ENCODE results near the gene FKBP1A. TPM values are rescaled to one million over a fixed set of nuclear protein-coding genes. Genes with fewer than 3 reads are reported as not detected.

FKBP1A gene
- total RNA-seq, 5 donors from 2014 or later (not counting 1 experiment from before 2014, with no cell fraction given) = 76.7 to 90.4 (median 79.9) TPM

GRCh38 chr20:1397710-1398109 is 4.9 kb upstream of the FKBP1A start:
- Mint-ChIP-seq H3K27me3 (peaks cover 0 to 2% of the 10 kb centered on the region in 2 donors), H3K9me3 (peaks cover 0 to 11% (median 3%) of the 10 kb centered on the region in 3 donors), H3K4me3 (no peak overlapping the region), H3K27ac (no peak overlapping the region), H3K4me1 (peaks cover 31 to 42% (median 37%) of the 10 kb centered on the region in 3 donors), H3K36me3 (no peaks in the 10 kb centered on the region)
- Histone ChIP-seq H3K36me3 (ENCODE audit: control insufficient read depth in 2 of 2, extremely low read depth in 1 of 2, insufficient read depth in 1 of 2, low read length in 1 of 2) (no peaks in the 10 kb centered on the region), H3K27ac (ENCODE audit: low read length) (no peak overlapping the region), H3K9me3 (no peaks in the 10 kb centered on the region), H3K27me3 (replicated peaks in 1 of 2; ENCODE audit: control insufficient read depth in 2 of 2, extremely low read depth in 1 of 2, insufficient read depth in 2 of 2, low read length in 1 of 2) (no peaks in the 10 kb centered on the region), H3K4me1 (ENCODE audit: control insufficient read depth in 1 of 2, extremely low read depth in 1 of 2, insufficient read depth in 2 of 2, low read length in 2 of 2) (peaks cover 5 to 18% of the 10 kb centered on the region in 2 experiments), H3K4me3 (ENCODE audit: control insufficient read depth in 1 of 2, extremely low read depth in 1 of 2, low read length in 1 of 2) (no peak overlapping the region)
- POLR2A ChIA-PET = no interaction called here
- CTCF ChIA-PET = no interaction called here
- 63% methylated on average over 1 of the region's 4 CpGs for WGBS (ENCODE audit: insufficient coverage)
- DNase-seq = no peak
- no peak for ATAC-seq (replicated peaks in 1 of 4)

GRCh38 chr20:1396702-1397101 is 3.8 kb upstream of the FKBP1A start:
- H3K27me3 ChIP-seq (replicated peaks in 1 of 2; ENCODE audit: control insufficient read depth in 2 of 2, extremely low read depth in 1 of 2, insufficient read depth in 2 of 2, low read length in 1 of 2) = no peaks in the 10 kb centered on the region
- no peaks in the 10 kb centered on the region for H3K36me3 Mint-ChIP-seq
- peaks cover 29 to 36% (median 35%) of the 10 kb centered on the region in 3 donors for H3K4me1 Mint-ChIP-seq
- DNase-seq = no peak
- no peak for ATAC-seq (replicated peaks in 1 of 4)
- peaks cover 5 to 19% of the 10 kb centered on the region in 2 experiments for H3K4me1 ChIP-seq (ENCODE audit: control insufficient read depth in 1 of 2, extremely low read depth in 1 of 2, insufficient read depth in 2 of 2, low read length in 2 of 2)
- ChIA-PET CTCF (no interaction called here), POLR2A (no interaction called here)
- no peak overlapping the region for H3K4me3 ChIP-seq (ENCODE audit: control insufficient read depth in 1 of 2, extremely low read depth in 1 of 2, low read length in 1 of 2)
- no peaks in the 10 kb centered on the region for H3K36me3 ChIP-seq (ENCODE audit: control insufficient read depth in 2 of 2, extremely low read depth in 1 of 2, insufficient read depth in 1 of 2, low read length in 1 of 2)
- peaks cover 0 to 2% of the 10 kb centered on the region in 2 donors for H3K27me3 Mint-ChIP-seq
- WGBS (ENCODE audit: insufficient coverage) = 28% methylated on average over 3 of the region's 4 CpGs
- H3K4me3 Mint-ChIP-seq = no peak overlapping the region
- peaks cover 0 to 5% (median 3%) of the 10 kb centered on the region in 3 donors for H3K9me3 Mint-ChIP-seq
- H3K27ac ChIP-seq (ENCODE audit: low read length) = no peak overlapping the region
- no peaks in the 10 kb centered on the region for H3K9me3 ChIP-seq
- peak overlapping the region in 1 of 2 donors; percentile 10 for H3K27ac Mint-ChIP-seq

DNA sequence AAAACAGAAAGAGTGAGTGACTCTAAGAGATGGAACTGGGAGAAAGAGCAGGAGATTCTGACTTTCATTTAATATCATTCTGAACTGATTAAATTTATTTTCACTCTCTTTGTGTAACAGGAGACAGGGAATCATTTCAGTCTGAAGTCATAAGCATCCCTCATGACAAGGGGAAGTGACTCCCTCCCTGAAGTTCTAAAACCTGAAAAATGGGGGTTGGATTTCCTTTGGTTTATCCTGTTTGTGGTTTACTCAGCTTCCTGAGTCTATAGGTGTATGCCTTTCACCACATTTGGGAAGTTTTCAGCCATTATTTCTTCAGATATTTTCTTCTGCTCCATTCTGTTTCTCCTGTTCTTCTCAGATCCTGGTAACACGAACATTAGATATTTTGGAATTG is 3.4 kb upstream of the FKBP1A start:
- peaks cover 0 to 2% of the 10 kb centered on the region in 2 donors for H3K27me3 Mint-ChIP-seq
- H3K4me3 Mint-ChIP-seq = no peak overlapping the region
- peak overlapping the region in 1 of 2 donors; percentile 10 for H3K27ac Mint-ChIP-seq
- DNase-seq = no peak
- WGBS (ENCODE audit: insufficient coverage) = no CpG with 5 or more reads among the region's 1 CpG
- Histone ChIP-seq H3K4me3 (ENCODE audit: control insufficient read depth in 1 of 2, extremely low read depth in 1 of 2, low read length in 1 of 2) (no peak overlapping the region), H3K27me3 (replicated peaks in 1 of 2; ENCODE audit: control insufficient read depth in 2 of 2, extremely low read depth in 1 of 2, insufficient read depth in 2 of 2, low read length in 1 of 2) (no peaks in the 10 kb centered on the region), H3K36me3 (ENCODE audit: control insufficient read depth in 2 of 2, extremely low read depth in 1 of 2, insufficient read depth in 1 of 2, low read length in 1 of 2) (no peaks in the 10 kb centered on the region), H3K9me3 (no peaks in the 10 kb centered on the region), H3K4me1 (ENCODE audit: control insufficient read depth in 1 of 2, extremely low read depth in 1 of 2, insufficient read depth in 2 of 2, low read length in 2 of 2) (peaks cover 5 to 23% of the 10 kb centered on the region in 2 experiments), H3K27ac (ENCODE audit: low read length) (no peak overlapping the region)
- POLR2A ChIA-PET = no interaction called here
- peaks cover 0 to 5% (median 3%) of the 10 kb centered on the region in 3 donors for H3K9me3 Mint-ChIP-seq
- H3K4me1 Mint-ChIP-seq = peaks cover 33 to 40% (median 36%) of the 10 kb centered on the region in 3 donors
- CTCF ChIA-PET = interaction anchor here in 1 of 2 donors (0.7 kb wide), 1 partner anchor 108 kb away, joined by 3 read pairs; no protein-coding TSS in a partner anchor
- no peaks in the 10 kb centered on the region for H3K36me3 Mint-ChIP-seq
- no peak for ATAC-seq (replicated peaks in 1 of 4)

DNA sequence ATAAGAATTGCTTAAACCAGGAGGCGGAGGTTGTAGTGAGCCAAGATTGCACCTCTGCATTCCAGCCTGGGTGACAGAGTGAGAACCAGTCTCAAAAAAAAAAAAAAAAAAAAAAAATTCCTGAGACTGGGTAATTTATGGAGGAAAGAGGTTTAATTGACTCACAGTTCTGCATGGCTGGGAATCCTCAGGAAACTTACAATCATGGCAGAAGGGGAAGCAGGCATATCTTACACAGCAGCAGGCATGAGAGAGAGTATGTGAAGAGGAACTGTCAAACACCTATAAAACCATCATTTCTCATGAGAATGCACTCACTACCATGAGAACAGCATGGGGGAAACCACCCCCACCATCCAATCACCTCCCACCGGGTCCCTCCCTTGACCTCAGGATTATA is 1.8 kb upstream of the FKBP1A start:
- Mint-ChIP-seq H3K36me3 (no peaks in the 10 kb centered on the region), H3K9me3 (peaks cover 0 to 5% (median 3%) of the 10 kb centered on the region in 3 donors), H3K27ac (no peak overlapping the region), H3K4me1 (peaks cover 48 to 56% (median 49%) of the 10 kb centered on the region in 3 donors), H3K4me3 (no peak overlapping the region), H3K27me3 (peaks cover 0 to 2% of the 10 kb centered on the region in 2 donors)
- H3K4me1 ChIP-seq (ENCODE audit: control insufficient read depth in 1 of 2, extremely low read depth in 1 of 2, insufficient read depth in 2 of 2, low read length in 2 of 2) = peaks cover 19 to 38% of the 10 kb centered on the region in 2 experiments
- H3K4me3 ChIP-seq (ENCODE audit: control insufficient read depth in 1 of 2, extremely low read depth in 1 of 2, low read length in 1 of 2) = no peak overlapping the region
- no peak overlapping the region for H3K27ac ChIP-seq (ENCODE audit: low read length)
- H3K9me3 ChIP-seq = no peaks in the 10 kb centered on the region
- ChIA-PET CTCF (no interaction called here), POLR2A (no interaction called here)
- no peaks in the 10 kb centered on the region for H3K36me3 ChIP-seq (ENCODE audit: control insufficient read depth in 2 of 2, extremely low read depth in 1 of 2, insufficient read depth in 1 of 2, low read length in 1 of 2)
- no peaks in the 10 kb centered on the region for H3K27me3 ChIP-seq (replicated peaks in 1 of 2; ENCODE audit: control insufficient read depth in 2 of 2, extremely low read depth in 1 of 2, insufficient read depth in 2 of 2, low read length in 1 of 2)
- no peak for DNase-seq
- WGBS (ENCODE audit: insufficient coverage) = no CpG with 5 or more reads among the region's 2 CpGs
- no peak for ATAC-seq (replicated peaks in 1 of 4)

- ATAC-seq (replicated peaks in 1 of 4) (no peak), DNase-seq (no peak)
- POLR2A ChIA-PET = interaction anchor here (0.5 to 0.6 kb wide), 5 partner anchors 11 to 65 kb away, joined by 3 to 4 read pairs (median 3); partner anchors contain the start of gene SDCBP2 (in 1 of the 2)
- Histone ChIP-seq H3K27ac (ENCODE audit: low read length) (peak overlapping the region; percentile 53), H3K9me3 (no peaks in the 10 kb centered on the region), H3K4me3 (ENCODE audit: control insufficient read depth in 1 of 2, extremely low read depth in 1 of 2, low read length in 1 of 2) (peak overlapping the region; percentile 52 to 66), H3K4me1 (ENCODE audit: control insufficient read depth in 1 of 2, extremely low read depth in 1 of 2, insufficient read depth in 2 of 2, low read length in 2 of 2) (peaks cover 31 to 50% of the 10 kb centered on the region in 2 experiments), H3K36me3 (ENCODE audit: control insufficient read depth in 2 of 2, extremely low read depth in 1 of 2, insufficient read depth in 1 of 2, low read length in 1 of 2) (no peaks in the 10 kb centered on the region), H3K27me3 (replicated peaks in 1 of 2; ENCODE audit: control insufficient read depth in 2 of 2, extremely low read depth in 1 of 2, insufficient read depth in 2 of 2, low read length in 1 of 2) (no peaks in the 10 kb centered on the region)
- CTCF ChIA-PET = interaction anchor here in 1 of 2 donors (0.9 kb wide), 1 partner anchor 76 kb away, joined by 3 read pairs; no protein-coding TSS in a partner anchor
- Mint-ChIP-seq H3K9me3 (peaks cover 0 to 5% (median 3%) of the 10 kb centered on the region in 3 donors), H3K27ac (peak overlapping the region; percentile 95 to 96), H3K36me3 (no peaks in the 10 kb centered on the region), H3K4me1 (peaks cover 60 to 66% (median 61%) of the 10 kb centered on the region in 3 donors), H3K4me3 (peak overlapping the region; percentile 82 to 93 (median 90)), H3K27me3 (no peaks in the 10 kb centered on the region)
- 58% methylated on average over 6 of the region's 7 CpGs for whole genome bisulfite sequencing (ENCODE audit: insufficient coverage)
Measured at GRCh38 chr20:1393507-1393882, 641 bp upstream of the FKBP1A start.

- H3K27ac Mint-ChIP-seq = peak overlapping the region; percentile 85
- H3K27me3 Mint-ChIP-seq = no peaks in the 10 kb centered on the region
- no peaks in the 10 kb centered on the region for H3K36me3 Mint-ChIP-seq
- Histone ChIP-seq H3K4me1 (ENCODE audit: control insufficient read depth in 1 of 2, extremely low read depth in 1 of 2, insufficient read depth in 2 of 2, low read length in 2 of 2) (peaks cover 41 to 57% of the 10 kb centered on the region in 2 experiments), H3K9me3 (no peaks in the 10 kb centered on the region), H3K36me3 (ENCODE audit: control insufficient read depth in 2 of 2, extremely low read depth in 1 of 2, insufficient read depth in 1 of 2, low read length in 1 of 2) (no peaks in the 10 kb centered on the region), H3K27ac (ENCODE audit: low read length) (peak overlapping the region; percentile 3), H3K27me3 (replicated peaks in 1 of 2; ENCODE audit: control insufficient read depth in 2 of 2, extremely low read depth in 1 of 2, insufficient read depth in 2 of 2, low read length in 1 of 2) (no peaks in the 10 kb centered on the region), H3K4me3 (ENCODE audit: control insufficient read depth in 1 of 2, extremely low read depth in 1 of 2, low read length in 1 of 2) (peak overlapping the region; percentile 75 to 80)
- peak overlapping the region; percentile 82 to 88 (median 87) for H3K4me3 Mint-ChIP-seq
- 1% methylated on average over 13 of the region's 13 CpGs for WGBS (ENCODE audit: insufficient coverage)
- DNase-seq (no peak), ATAC-seq (replicated peaks in 1 of 4) (peak; percentile 3 to 8 (median 6))
- H3K9me3 Mint-ChIP-seq = peaks cover 0 to 5% (median 3%) of the 10 kb centered on the region in 3 donors
- peaks cover 70 to 76% (median 72%) of the 10 kb centered on the region in 3 donors for H3K4me1 Mint-ChIP-seq
- ChIA-PET CTCF (interaction anchor here in 1 of 2 donors (0.6 to 1.7 kb wide), 4 partner anchors 11 to 67 kb away, joined by 3 to 4 read pairs (median 4); no protein-coding TSS in a partner anchor), POLR2A (interaction anchor here in 1 of 2 donors (0.6 kb wide), 2 partner anchors 10 to 64 kb away, joined by 3 to 6 read pairs; no protein-coding TSS in a partner anchor)
Measured at GRCh38 chr20:1392443-1392692, 486 bp downstream of the FKBP1A start.
